Caco-2 (cell line): ENCODE results near the gene DYNC1LI1. TPM values are rescaled to one million over a fixed set of nuclear protein-coding genes. Genes with fewer than 3 reads are reported as not detected.

Experiments
- BruUV-seq: library from RNA; stranded (reverse); fragments of 400-500 nt; replicated peaks from 2 replicates; lab custom pipeline; 2021; lab: Mats Ljungman, UMichigan
- CTCF ChIA-PET: fragments of 300-600 bp; sonication (Branson Sonifier 250); formaldehyde crosslinking; loops from one replicate; lab custom pipeline; 2022; ENCODE audit warnings: antibody characterized with exemption; lab: Charles Lee
- POLR2A ChIA-PET: fragments of 300-600 bp; sonication (Branson Sonifier 250); formaldehyde crosslinking; loops from one replicate; lab custom pipeline; 2022; ENCODE audit warnings: antibody characterized with exemption; lab: Charles Lee
- DNase-seq, 2 experiments: peaks; one replicate each; pipeline versions ENCODE4 v3.0.0 to v3.0.0-alpha.2; 2020 to 2022
- H3K27me3 ChIP-seq: replicated peaks from 2 replicates; pipeline ENCODE4 v1.6.0; 2011; ENCODE audit warnings: low read length; ENCODE audit not compliant: control insufficient read depth, insufficient read depth
- H3K36me3 ChIP-seq: 2 replicates; pipeline ENCODE4 v1.5.1; 2011; ENCODE audit warnings: low read length; ENCODE audit not compliant: control insufficient read depth, insufficient read depth
- H3K4me1 ChIP-seq: fragments of 250-450 bp; sonication (Bioruptor Pico); 2 replicates; pipeline ENCODE4 v1.5.1; 2020; ENCODE audit warnings: mild to moderate bottlenecking
- H3K4me3 ChIP-seq: 2 replicates; pipeline ENCODE4 v1.5.1; 2011; ENCODE audit warnings: low read depth, mild to moderate bottlenecking, control low read depth, low read length
- H3K9me3 ChIP-seq: fragments of 250-450 bp; sonication (Bioruptor Pico); 2 replicates; pipeline ENCODE4 v1.5.1; 2020; ENCODE audit warnings: mild to moderate bottlenecking, moderate library complexity
- H3K27ac Mint-ChIP-seq: one replicate; pipeline ENCODE4 v1.8.0; 2022; ENCODE audit warnings: mixed read lengths; ENCODE audit not compliant: unreplicated experiment
- H3K27me3 Mint-ChIP-seq: one replicate; pipeline ENCODE4 v1.8.0; 2022; ENCODE audit warnings: mixed read lengths; ENCODE audit not compliant: insufficient read depth, unreplicated experiment
- H3K36me3 Mint-ChIP-seq: one replicate; pipeline ENCODE4 v1.8.0; 2022; ENCODE audit warnings: mild to moderate bottlenecking, mixed read lengths; ENCODE audit not compliant: insufficient read depth, unreplicated experiment
- H3K4me1 Mint-ChIP-seq: one replicate; pipeline ENCODE4 v1.8.0; 2022; ENCODE audit warnings: low read depth, mixed read lengths; ENCODE audit not compliant: unreplicated experiment
- H3K4me3 Mint-ChIP-seq: one replicate; pipeline ENCODE4 v1.8.0; 2022; ENCODE audit warnings: mild to moderate bottlenecking, moderate library complexity, mixed read lengths; ENCODE audit not compliant: unreplicated experiment
- H3K9me3 Mint-ChIP-seq: one replicate; pipeline ENCODE4 v1.8.0; 2022; ENCODE audit warnings: mixed read lengths; ENCODE audit not compliant: unreplicated experiment
- CTCF ChIP-seq, 2 experiments: fragments of 200-600 bp in 1 of 2; IDR thresholded peaks; 1 replicate in 1 of 2; 2 replicates in 1 of 2; pipeline versions ENCODE4 v1.5.1 to v1.8.0; 2011 to 2022; ENCODE audit warnings: antibody characterized with exemption in 1 of 2, control low read depth in 1 of 2, inconsistent platforms in 1 of 2, low read depth in 1 of 2, low read length in 1 of 2, mild to moderate bottlenecking in 1 of 2, moderate library complexity in 1 of 2; ENCODE audit not compliant: insufficient read depth in 1 of 2, severe bottlenecking in 1 of 2, unreplicated experiment in 1 of 2
- intact Hi-C: fragments of 100-400 bp; cut with micrococcal nuclease; formaldehyde crosslinking; loops from one replicate; pipeline ENCODE4 v1.10.0; 2022; ENCODE audit not compliant: unreplicated experiment
- total RNA-seq: library from RNA; stranded (reverse); gene quantifications from 2 replicates; pipeline ENCODE4 v1.2.3, GENCODE V29; 2022

The DYNC1LI1 gene
- total RNA-seq, 1 experiment from 2014 or later: 35.4 TPM

GRCh38 chr3:32577581-32578556 lies 7.2 kb upstream of the DYNC1LI1 start:
- no peaks in the 10 kb centered on the region for H3K36me3 ChIP-seq
- Mint-ChIP-seq H3K27ac (no peak overlapping the region), H3K4me1 (peaks cover 11% of the 10 kb centered on the region), H3K36me3 (peaks cover 4% of the 10 kb centered on the region), H3K27me3 (no peaks in the 10 kb centered on the region), H3K9me3 (no peaks in the 10 kb centered on the region), H3K4me3 (no peak overlapping the region)
- no peaks in the 10 kb centered on the region for H3K27me3 ChIP-seq
- POLR2A ChIA-PET: no interaction called here
- no peak for TF ChIP-seq CTCF (IDR thresholded peaks at IDR 0.05; ENCODE audit: insufficient read depth in 1 of 2, low read depth in 1 of 2, low read length in 1 of 2, severe bottlenecking in 1 of 2, unreplicated experiment in 1 of 2)
- H3K4me1 ChIP-seq: no peaks in the 10 kb centered on the region
- no TSS peak for BruUV-seq
- no peak overlapping the region for H3K4me3 ChIP-seq
- intact Hi-C loops: no loop called here
- no peaks in the 10 kb centered on the region for H3K9me3 ChIP-seq
- CTCF ChIA-PET: no interaction called here
- DNase-seq: no peak

DNA sequence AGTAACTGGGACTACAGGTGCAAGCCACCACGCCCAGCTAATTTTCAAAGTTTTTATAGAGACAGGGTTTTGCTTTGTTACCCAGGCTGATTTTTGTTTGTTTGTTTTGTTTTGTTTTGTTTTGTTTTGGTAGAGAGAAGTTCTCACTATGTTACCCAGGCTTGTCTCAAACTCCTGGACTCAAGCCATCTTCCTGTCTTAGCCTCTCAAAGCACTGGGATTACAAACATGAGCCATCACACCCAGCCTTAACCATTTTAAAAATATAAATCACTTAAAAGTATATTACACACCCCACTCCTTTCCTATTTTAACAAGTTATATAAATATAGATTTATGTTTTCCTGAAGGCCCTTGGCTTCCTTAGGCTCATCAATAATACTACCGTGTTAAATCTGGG lies 6.5 kb upstream of the DYNC1LI1 start:
- H3K36me3 ChIP-seq: no peaks in the 10 kb centered on the region
- no TSS peak for BruUV-seq
- Mint-ChIP-seq H3K27ac (no peak overlapping the region), H3K36me3 (peaks cover 4% of the 10 kb centered on the region), H3K4me1 (peaks cover 11% of the 10 kb centered on the region), H3K4me3 (no peak overlapping the region), H3K9me3 (no peaks in the 10 kb centered on the region), H3K27me3 (no peaks in the 10 kb centered on the region)
- POLR2A ChIA-PET: no interaction called here
- H3K4me3 ChIP-seq: no peak overlapping the region
- CTCF ChIA-PET: no interaction called here
- H3K27me3 ChIP-seq: no peaks in the 10 kb centered on the region
- H3K4me1 ChIP-seq: peaks cover under 1% of the 10 kb centered on the region; the same call in 1 of the 2 replicates
- DNase-seq: no peak
- intact Hi-C loops: no loop called here
- TF ChIP-seq CTCF (IDR thresholded peaks at IDR 0.05; ENCODE audit: insufficient read depth in 1 of 2, low read depth in 1 of 2, low read length in 1 of 2, severe bottlenecking in 1 of 2, unreplicated experiment in 1 of 2): no peak
- H3K9me3 ChIP-seq: no peaks in the 10 kb centered on the region

GRCh38 chr3:32575451-32576113 lies 4.9 kb upstream of the DYNC1LI1 start:
- Mint-ChIP-seq H3K27me3 (no peaks in the 10 kb centered on the region), H3K27ac (no peak overlapping the region), H3K4me1 (peaks cover 11% of the 10 kb centered on the region), H3K9me3 (no peaks in the 10 kb centered on the region), H3K4me3 (no peak overlapping the region), H3K36me3 (peaks cover 7% of the 10 kb centered on the region)
- Histone ChIP-seq H3K4me3 (no peak overlapping the region), H3K4me1 (peaks cover 9% of the 10 kb centered on the region), H3K27me3 (no peaks in the 10 kb centered on the region), H3K36me3 (no peaks in the 10 kb centered on the region), H3K9me3 (no peaks in the 10 kb centered on the region)
- ChIA-PET CTCF (no interaction called here), POLR2A (no interaction called here)
- BruUV-seq: no TSS peak
- no peak for TF ChIP-seq CTCF (IDR thresholded peaks at IDR 0.05; ENCODE audit: insufficient read depth in 1 of 2, low read depth in 1 of 2, low read length in 1 of 2, severe bottlenecking in 1 of 2, unreplicated experiment in 1 of 2)
- DNase-seq: no peak
- intact Hi-C loops: no loop called here
